H1 (cell line): ENCODE results near the gene MRAP. TPM values are rescaled to one million over a fixed set of nuclear protein-coding genes. Genes with fewer than 3 reads are reported as not detected.

Experiments used
- CTCF ChIA-PET: fragments of 300-600 bp; sonication (Branson Sonifier 250); formaldehyde crosslinking; loops from one replicate; lab custom pipeline; 2021; ENCODE audit not compliant: partially characterized antibody; lab: Charles Lee
- POLR2A ChIA-PET: fragments of 300-600 bp; sonication (Branson Sonifier 250); formaldehyde crosslinking; loops from one replicate; lab custom pipeline; 2021; ENCODE audit warnings: inconsistent platforms; ENCODE audit not compliant: partially characterized antibody; lab: Charles Lee
- DNase-seq, 2 experiments: peaks; one replicate each; pipeline versions ENCODE4 v3.0.0 to v3.0.0-alpha.2; 2010 to 2022; ENCODE audit warnings: low spot score in 2 of 2, low read depth in 1 of 2, mixed read lengths in 1 of 2
- FAIRE-seq: peaks from 2 replicates; lab custom pipeline; 2011; peaks lifted over from hg19 to GRCh38; lab: Jason Lieb, UNC
- H2AFZ ChIP-seq: 2 replicates; pipeline ENCODE4 v1.8.1; 2012; ENCODE audit warnings: low read length, inconsistent platforms
- H2AK5ac ChIP-seq: 2 replicates; pipeline ENCODE4 v1.6.1; 2013; ENCODE audit warnings: low read depth, low read length
- H2BK120ac ChIP-seq: replicated peaks from 2 replicates; pipeline ENCODE3; 2013; ENCODE audit warnings: low read depth, low read length, inconsistent platforms
- H2BK12ac ChIP-seq: 2 replicates; pipeline ENCODE4 v1.6.1; 2013; ENCODE audit warnings: low read depth, low read length
- H2BK15ac ChIP-seq: 2 replicates; pipeline ENCODE4 v1.6.1; 2013; ENCODE audit warnings: low read length
- H2BK20ac ChIP-seq: 2 replicates; pipeline ENCODE4 v1.6.1; 2013; ENCODE audit warnings: low read length
- H2BK5ac ChIP-seq: 2 replicates; pipeline ENCODE4 v1.6.1; 2013; ENCODE audit warnings: low read depth, low read length
- H3K14ac ChIP-seq: 2 replicates; pipeline ENCODE4 v1.6.1; 2013; ENCODE audit warnings: inconsistent platforms; ENCODE audit not compliant: insufficient read length
- H3K18ac ChIP-seq: 2 replicates; pipeline ENCODE4 v1.6.1; 2013; ENCODE audit warnings: low read length; ENCODE audit errors: extremely low read depth
- H3K23ac ChIP-seq: 2 replicates; pipeline ENCODE4 v1.6.1; 2013; ENCODE audit warnings: inconsistent platforms; ENCODE audit not compliant: insufficient read length
- H3K23me2 ChIP-seq: 2 replicates; pipeline ENCODE4 v1.6.1; 2013; ENCODE audit warnings: low read depth, low read length
- H3K27ac ChIP-seq: 2 replicates; pipeline ENCODE4 v1.6.1; 2011; ENCODE audit warnings: low read depth, low read length, inconsistent platforms
- H3K27me3 ChIP-seq, 4 experiments: replicated peaks in 1 of 4; 1 replicate in 1 of 4; 2 replicates in 3 of 4; pipeline versions ENCODE4 v1.6.1 to v1.8.1; 2011 to 2013; ENCODE audit warnings: low read length in 3 of 4, mild to moderate bottlenecking in 3 of 4, inconsistent platforms in 2 of 4, mixed read lengths in 2 of 4, moderate library complexity in 1 of 4; ENCODE audit not compliant: control insufficient read depth in 3 of 4, insufficient read depth in 3 of 4; ENCODE audit errors: extremely low read depth in 1 of 4
- H3K36me3 ChIP-seq, 4 experiments: 2 replicates each; pipeline versions ENCODE4 v1.6.1 to v1.8.1; 2011 to 2013; ENCODE audit warnings: mild to moderate bottlenecking in 4 of 4, low read length in 3 of 4, moderate library complexity in 2 of 4, control low read depth in 1 of 4, inconsistent platforms in 1 of 4; ENCODE audit not compliant: insufficient read depth in 4 of 4, control insufficient read depth in 2 of 4
- H3K4ac ChIP-seq: replicated peaks from 2 replicates; pipeline ENCODE3; 2013; ENCODE audit warnings: low read length, low read depth, mixed read lengths, inconsistent platforms; ENCODE audit not compliant: insufficient read length
- H3K4me1 ChIP-seq, 4 experiments: replicated peaks in 1 of 4; 1 replicate in 1 of 4; 2 replicates in 3 of 4; pipeline versions ENCODE4 v1.6.1 to v1.8.1; 2011 to 2013; ENCODE audit warnings: low read length in 3 of 4, inconsistent platforms in 2 of 4, mixed read lengths in 1 of 4; ENCODE audit not compliant: insufficient read depth in 4 of 4, control insufficient read depth in 3 of 4
- H3K4me2 ChIP-seq, 2 experiments: 2 replicates each; pipeline versions ENCODE4 v1.6.1 to v1.8.1; 2011 to 2013; ENCODE audit warnings: low read depth in 2 of 2, low read length in 2 of 2, control low read depth in 1 of 2, inconsistent platforms in 1 of 2, mild to moderate bottlenecking in 1 of 2; ENCODE audit not compliant: insufficient read depth in 1 of 2
- H3K4me3 ChIP-seq, 4 experiments: fragments of 200-600, 300-600 bp in 1 of 4; sonication (generic), shearing (Covaris generic), sonication (Bioruptor Twin) in 1 of 4; 2 replicates each; pipeline versions ENCODE4 v1.5.1 to v1.8.1; 2011 to 2016; ENCODE audit warnings: low read length in 4 of 4, low read depth in 3 of 4, control low read depth in 2 of 4, inconsistent platforms in 2 of 4, mild to moderate bottlenecking in 2 of 4, mixed read lengths in 1 of 4, moderate library complexity in 1 of 4; ENCODE audit not compliant: insufficient read depth in 2 of 4; ENCODE audit errors: extremely low read depth in 1 of 4
- H3K56ac ChIP-seq: replicated peaks from 2 replicates; pipeline ENCODE3; 2013; ENCODE audit warnings: low read depth, mild to moderate bottlenecking, mixed read lengths, low read length, inconsistent platforms; ENCODE audit not compliant: insufficient read length
- H3K79me1 ChIP-seq: 2 replicates; pipeline ENCODE4 v1.6.1; 2013; ENCODE audit warnings: low read depth, low read length, control low read depth
- H3K79me2 ChIP-seq, 2 experiments: 2 replicates each; pipeline versions ENCODE4 v1.6.1 to v1.8.1; 2012 to 2013; ENCODE audit warnings: low read length in 2 of 2, mild to moderate bottlenecking in 2 of 2, inconsistent platforms in 1 of 2; ENCODE audit not compliant: insufficient read depth in 2 of 2, control insufficient read depth in 1 of 2
- H3K9ac ChIP-seq, 4 experiments: replicated peaks in 1 of 4; 1 replicate in 1 of 4; 2 replicates in 3 of 4; pipeline versions ENCODE4 v1.6.1 to v1.8.1; 2011 to 2013; ENCODE audit warnings: low read depth in 3 of 4, low read length in 3 of 4, control low read depth in 2 of 4, mild to moderate bottlenecking in 2 of 4, moderate library complexity in 2 of 4, inconsistent platforms in 1 of 4; ENCODE audit errors: extremely low read depth in 1 of 4
- H3K9me3 ChIP-seq, 2 experiments: 2 replicates each; pipeline versions ENCODE4 v1.6.1 to v1.8.1; 2012 to 2013; ENCODE audit warnings: mild to moderate bottlenecking in 2 of 2, moderate library complexity in 2 of 2, control low read depth in 1 of 2, inconsistent platforms in 1 of 2, low read depth in 1 of 2, low read length in 1 of 2, mixed read lengths in 1 of 2; ENCODE audit not compliant: insufficient read depth in 2 of 2
- H4K20me1 ChIP-seq, 2 experiments: replicated peaks in 1 of 2; 2 replicates each; pipeline versions ENCODE3 to v1.8.1; 2011 to 2013; ENCODE audit warnings: inconsistent platforms in 2 of 2, low read length in 2 of 2, mild to moderate bottlenecking in 1 of 2; ENCODE audit not compliant: insufficient read depth in 2 of 2, control insufficient read depth in 1 of 2
- H4K5ac ChIP-seq: 2 replicates; pipeline ENCODE4 v1.6.1; 2013; ENCODE audit warnings: low read length, low read depth, mixed read lengths, inconsistent platforms; ENCODE audit not compliant: insufficient read length
- H4K8ac ChIP-seq: 2 replicates; pipeline ENCODE4 v1.8.0; 2013; ENCODE audit warnings: mild to moderate bottlenecking, moderate library complexity, low read length, inconsistent platforms; ENCODE audit not compliant: insufficient read depth; ENCODE audit errors: extremely low read depth
- H4K91ac ChIP-seq: replicated peaks from 2 replicates; pipeline ENCODE3; 2013; ENCODE audit warnings: low read length, mixed read lengths, inconsistent platforms; ENCODE audit not compliant: insufficient read length
- KDM5A ChIP-seq: fragments of 200-600 bp; IDR thresholded peaks from 2 replicates; pipeline ENCODE4 v1.7.1; 2012; ENCODE audit warnings: mild to moderate bottlenecking, low read length, inconsistent platforms, mixed read lengths
- TCF12 ChIP-seq: IDR thresholded peaks from 2 replicates; pipeline ENCODE4 v1.6.1; 2011; ENCODE audit warnings: low read depth, mild to moderate bottlenecking, low read length
- WGBS, 2 experiments: shearing (Covaris generic) in 1 of 2; methylation state at CpG; one replicate each; pipeline versions ENCODE4 v1.1.6 to v1.1.7; 2013 to 2015; ENCODE audit warnings: low lambda C conversion rate in 2 of 2, mixed read lengths in 2 of 2, inconsistent platforms in 1 of 2, low coverage in 1 of 2, missing lambda C conversion rate in 1 of 2; ENCODE audit not compliant: insufficient replicate concordance in 2 of 2, insufficient coverage in 1 of 2, insufficient read length in 1 of 2; ENCODE audit errors: extremely low coverage in 1 of 2, missing lambda C conversion rate in 1 of 2; 5-methylcytosine and 5-hydroxymethylcytosine counted together
- polyA plus RNA-seq, 7 experiments: library from polyadenylated mRNA; depleted of rRNA in 3 of 7; stranded (reverse) in 5 of 7; unstranded in 2 of 7; fragments of >200 nt in 5 of 7; fragments of 200-250 nt in 2 of 7; gene quantifications; 1 replicate in 5 of 7; 2 replicates in 1 of 7; 4 replicates in 1 of 7; pipeline versions ENCODE4 v1.2.1 to v1.2.3, GENCODE V29; 2011 to 2013; ENCODE audit warnings: missing spikeins in 2 of 7, mixed read lengths in 2 of 7
- total RNA-seq: library from RNA; stranded (reverse); fragmentation: NEBNext Ultra II Directional; extraction: Animal tissue kit (Norgen Biotek cat#: 25700); gene quantifications from 2 replicates; pipeline ENCODE4 v1.2.1, GENCODE V29; 2021

The MRAP gene
- total and polyA plus RNA-seq, 2 of the 8 experiments (the other 6 are each of a cell fraction or from before 2014, with no cell fraction given): not detected

DNA sequence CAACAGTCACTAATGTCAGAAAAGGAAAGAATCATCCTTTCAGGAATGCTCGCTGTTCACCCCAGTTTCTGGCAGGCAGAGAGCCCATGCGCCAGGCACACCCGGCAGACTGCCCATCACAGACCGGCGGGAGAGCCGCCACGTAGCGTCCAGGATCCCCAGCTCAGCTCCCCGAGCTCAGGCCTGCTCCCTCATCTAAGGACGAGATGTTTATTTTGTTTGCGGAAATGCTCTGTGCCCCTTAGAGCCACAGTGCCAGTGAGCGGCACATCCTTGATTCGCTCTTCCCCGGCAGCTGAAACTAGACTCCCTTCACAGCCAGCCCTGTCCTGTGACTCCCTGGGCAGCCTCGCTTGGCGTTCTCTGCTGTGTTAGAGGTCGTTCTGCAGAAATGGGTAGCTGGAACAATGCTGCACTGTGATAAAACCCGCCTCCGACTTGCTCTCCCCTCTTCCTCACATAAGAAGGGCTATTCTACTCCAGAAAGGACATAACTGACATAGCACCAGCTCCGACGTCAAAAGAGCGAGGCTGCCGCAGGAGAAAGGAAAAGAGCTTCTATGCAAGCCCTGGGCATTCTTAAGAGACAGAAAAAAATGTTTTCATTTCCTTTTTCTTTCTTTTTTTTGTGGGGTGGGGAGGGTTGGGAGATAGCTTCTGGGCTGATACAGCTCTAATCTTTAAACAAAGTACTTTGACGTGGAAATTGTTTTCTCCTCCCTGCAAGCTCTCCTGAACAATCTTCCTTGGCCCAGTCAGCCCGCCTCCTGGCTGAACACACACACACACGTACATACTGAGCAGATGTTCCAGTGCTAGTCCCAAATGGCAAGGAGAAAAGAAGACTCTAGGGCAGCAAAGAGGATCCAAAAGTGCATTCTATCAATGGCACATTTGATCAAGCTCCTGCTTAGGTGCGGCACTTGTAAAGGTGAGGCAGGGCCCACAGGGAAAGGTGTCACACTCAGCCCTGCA is 37.2 kb downstream of the MRAP start:
- Histone ChIP-seq H4K20me1 (peaks cover 0 to 6% of the 10 kb centered on the region in 2 experiments), H3K56ac (no peak overlapping the region), H2AK5ac (no peak overlapping the region), H2BK20ac (no peak overlapping the region), H3K23me2 (no peaks in the 10 kb centered on the region), H4K8ac (no peak overlapping the region), H3K14ac (no peak overlapping the region), H2AFZ (no peak overlapping the region), H4K5ac (no peak overlapping the region), H3K4me2 (no peak overlapping the region), H3K4ac (no peak overlapping the region), H3K9ac (no peak overlapping the region), H3K4me3 (no peak overlapping the region), H3K4me1 (peaks cover 0 to 14% (median 5%) of the 10 kb centered on the region in 4 experiments; a peak in 3 of 7 replicates), H3K79me1 (no peaks in the 10 kb centered on the region; the same call in 1 of the 2 replicates), H3K27ac (no peak overlapping the region), H3K36me3 (peaks cover 16 to 64% (median 42%) of the 10 kb centered on the region in 4 experiments), H2BK120ac (no peak overlapping the region), H3K79me2 (0 out of 4 replicates have a peak, but pooled peaks cover 0 to 3% of the 10 kb centered on the region in 2 experiments), H4K91ac (no peak overlapping the region), H3K9me3 (no peaks in the 10 kb centered on the region), H2BK12ac (no peak overlapping the region), H2BK15ac (no peak overlapping the region), H3K23ac (no peak overlapping the region), H2BK5ac (no peak overlapping the region), H3K18ac (no peak overlapping the region), H3K27me3 (no peaks in the 10 kb centered on the region)
- DNase-seq (no peak), FAIRE-seq (no peak)
- POLR2A ChIA-PET: interaction anchor here (1.1 kb wide), 1 partner anchor 13 kb away, joined by 4 read pairs; no protein-coding TSS in a partner anchor
- CTCF ChIA-PET: interaction anchor here (0.6 to 1.7 kb wide), 4 partner anchors 11 to 265 kb away, joined by 3 to 5 read pairs (median 4); no protein-coding TSS in a partner anchor
- WGBS, 2 experiments: 88% methylated on average over 26 of the region's 27 CpGs; no CpG with 5 or more reads in 1 of the 2 experiments
- TF ChIP-seq TCF12 (no peak), KDM5A (no peak)
